IPS-NIHi7 (cell line): Measurements from ENCODE around the gene UQCRHL.
A peak's percentile ranks its signal among the peaks of the same experiment; 100 is the strongest.

Experiments
- DNase-seq: peaks from one replicate; pipeline ENCODE4 v3.0.0; 2012; ENCODE audit warnings: mixed read lengths; ENCODE audit errors: extremely low spot score

Gene UQCRHL

GRCh38 chr1:15799004-15799867, 8.2 kb downstream of the UQCRHL start:
- peak; percentile 64 for DNase-seq

GRCh38 chr1:15797614-15798390, 9.6 kb downstream of the UQCRHL start:
- DNase-seq = no peak

- no peak for DNase-seq
Observed at GRCh38 chr1:15796086-15796462, 11.4 kb downstream of the UQCRHL start.

- no peak for DNase-seq
Observed at GRCh38 chr1:15788624-15789301, 18.7 kb downstream of the UQCRHL start.

GRCh38 chr1:15786581-15786980, 20.9 kb downstream of the UQCRHL start:
- DNase-seq = no peak

- no peak for DNase-seq
Observed at GRCh38 chr1:15785683-15786082, 21.8 kb downstream of the UQCRHL start.

- DNase-seq = no peak
Observed at GRCh38 chr1:15777909-15778707, 29.3 kb downstream of the UQCRHL start.

GRCh38 chr1:15775706-15776105, 31.7 kb downstream of the UQCRHL start:
- no peak for DNase-seq

GRCh38 chr1:15771836-15772515, 35.5 kb downstream of the UQCRHL start:
- DNase-seq = no peak

GRCh38 chr1:15770313-15770962, 37.0 kb downstream of the UQCRHL start:
- no peak for DNase-seq

GRCh38 chr1:15768388-15768787, 39.1 kb downstream of the UQCRHL start:
- DNase-seq = no peak

GRCh38 chr1:15767941-15768340, 39.5 kb downstream of the UQCRHL start:
- no peak for DNase-seq

GRCh38 chr1:15765495-15766194, 41.8 kb downstream of the UQCRHL start:
- DNase-seq = no peak

GRCh38 chr1:15764890-15765289, 42.6 kb downstream of the UQCRHL start:
- DNase-seq = no peak

- DNase-seq = no peak
Observed at GRCh38 chr1:15764269-15764764, 43.1 kb downstream of the UQCRHL start.

GRCh38 chr1:15762546-15762945, 44.9 kb downstream of the UQCRHL start:
- no peak for DNase-seq

GRCh38 chr1:15761366-15762128, 45.9 kb downstream of the UQCRHL start:
- DNase-seq = no peak

- peak; percentile 73 for DNase-seq
Observed at GRCh38 chr1:15760520-15761211, 46.8 kb downstream of the UQCRHL start.
